HG03097 (cell line): ENCODE results near the gene QDPR.

Experiments
- ATAC-seq: cut with Tn5 transposase; IDR thresholded peaks from one replicate; pipeline ENCODE4 v1.9.1; 2021; ENCODE audit not compliant: unreplicated experiment, low FRiP score

QDPR gene

DNA sequence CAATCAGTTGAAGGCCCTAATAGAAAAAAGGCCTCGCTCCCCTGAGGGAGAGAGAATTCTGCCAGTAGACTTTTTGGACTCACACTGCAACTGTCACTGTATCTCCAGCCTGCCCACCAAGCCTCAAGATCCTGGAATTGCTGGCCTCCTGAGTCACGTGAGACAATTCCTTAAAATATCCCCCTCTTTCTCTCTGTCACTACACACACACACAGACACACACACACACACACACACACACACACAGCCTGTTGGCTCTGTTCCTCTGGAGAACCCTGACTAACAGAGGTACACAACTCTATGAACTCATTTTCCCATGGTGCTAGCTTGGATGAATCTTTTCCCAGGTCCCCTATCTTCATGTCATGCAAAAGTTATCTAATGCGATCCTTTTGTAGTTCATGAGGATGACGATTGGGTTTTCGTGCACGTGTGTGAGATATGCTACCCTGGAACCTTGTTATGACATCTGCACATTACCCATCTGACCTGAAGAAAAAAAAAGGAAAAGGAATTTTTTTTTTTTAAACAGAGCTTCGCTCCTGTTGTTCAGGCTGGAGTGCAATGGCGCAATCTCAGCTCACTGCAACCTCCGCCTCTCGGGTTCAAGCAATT, 16.8 kb upstream of the QDPR start:
- ATAC-seq = no peak

DNA sequence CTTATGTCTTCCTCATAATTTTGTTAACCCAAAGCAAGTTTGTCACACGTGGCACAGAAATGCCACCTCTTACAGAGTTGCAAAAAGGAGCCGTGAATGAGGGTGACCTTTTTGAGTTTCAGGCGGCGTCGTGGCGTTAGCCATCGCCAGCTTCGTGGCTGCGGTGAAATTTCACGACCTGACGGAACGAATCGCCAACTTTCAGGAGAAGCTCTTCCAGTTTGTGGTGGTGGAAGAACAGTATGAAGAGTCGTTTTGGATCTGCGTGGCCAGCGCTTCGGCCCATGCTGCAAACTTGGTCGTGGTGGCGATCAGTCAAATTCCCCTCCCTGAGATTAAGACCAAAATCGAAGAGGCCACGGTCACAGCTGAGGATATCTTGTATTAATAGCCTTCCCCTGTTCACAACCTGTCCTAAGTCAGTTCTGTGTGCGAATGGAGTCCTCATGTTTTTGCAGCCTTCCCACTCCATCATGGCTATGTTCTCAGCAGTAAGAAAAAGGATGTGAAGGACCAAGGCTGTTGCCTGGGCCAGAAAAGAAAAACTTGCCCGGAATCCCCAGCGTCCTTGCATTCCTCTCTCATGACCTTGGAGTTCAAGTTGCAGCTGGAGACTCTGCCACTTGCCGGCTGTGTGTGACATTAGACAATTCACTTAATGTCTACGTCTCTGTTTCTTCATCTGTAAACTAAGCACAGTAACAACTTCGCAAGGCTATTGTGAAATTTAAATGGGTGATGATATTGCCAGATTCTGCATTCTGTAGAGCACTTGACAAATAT, 15.0 kb upstream of the QDPR start:
- no peak for ATAC-seq

- no peak for ATAC-seq
These were observed 11.8 kb upstream of the QDPR start for GRCh38 chr4:17523662-17524061.

- no peak for ATAC-seq
These were observed 9.7 kb upstream of the QDPR start for GRCh38 chr4:17521595-17521994.

DNA sequence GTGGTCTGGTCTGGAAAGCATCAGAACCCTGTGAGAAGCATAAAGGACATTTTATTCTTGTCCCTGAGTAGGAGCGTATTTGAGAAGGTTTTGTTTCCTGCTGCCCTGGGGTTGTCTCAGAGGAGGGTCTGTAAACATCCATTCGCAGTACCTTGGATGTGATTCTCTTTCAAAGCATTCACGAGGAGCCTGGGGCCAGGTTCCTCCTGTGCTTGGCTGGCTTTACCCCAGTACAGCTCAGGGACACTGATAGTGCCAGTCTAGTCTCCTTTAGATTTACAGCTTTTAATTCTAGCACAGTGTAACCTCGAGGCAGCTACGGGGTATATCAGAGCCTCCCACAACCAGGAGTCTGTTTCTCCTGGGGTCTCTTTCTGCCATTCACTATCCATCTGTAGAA, 5.8 kb upstream of the QDPR start:
- no peak for ATAC-seq

DNA sequence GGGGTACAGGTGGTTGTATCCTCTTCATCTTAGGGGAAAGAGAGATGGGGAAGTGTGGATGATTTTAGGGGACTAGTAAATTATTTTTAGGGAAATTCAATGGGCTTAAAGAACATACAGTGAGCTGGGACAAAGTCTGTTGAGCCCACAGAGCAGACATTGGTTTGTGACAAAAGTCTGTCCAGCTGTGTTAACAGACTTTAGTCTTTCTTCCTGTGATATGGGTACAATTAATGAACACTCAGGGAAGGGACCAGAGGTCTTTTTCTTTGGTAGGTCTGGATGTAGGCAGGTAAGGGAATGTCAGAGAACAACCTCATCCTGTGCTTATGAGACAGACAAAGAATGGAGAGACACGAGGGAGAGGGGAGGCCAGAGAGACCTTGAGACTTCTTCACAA, 5.1 kb upstream of the QDPR start:
- ATAC-seq = no peak

GRCh38 chr4:17515445-17516407, 3.8 kb upstream of the QDPR start:
- no peak for ATAC-seq

DNA sequence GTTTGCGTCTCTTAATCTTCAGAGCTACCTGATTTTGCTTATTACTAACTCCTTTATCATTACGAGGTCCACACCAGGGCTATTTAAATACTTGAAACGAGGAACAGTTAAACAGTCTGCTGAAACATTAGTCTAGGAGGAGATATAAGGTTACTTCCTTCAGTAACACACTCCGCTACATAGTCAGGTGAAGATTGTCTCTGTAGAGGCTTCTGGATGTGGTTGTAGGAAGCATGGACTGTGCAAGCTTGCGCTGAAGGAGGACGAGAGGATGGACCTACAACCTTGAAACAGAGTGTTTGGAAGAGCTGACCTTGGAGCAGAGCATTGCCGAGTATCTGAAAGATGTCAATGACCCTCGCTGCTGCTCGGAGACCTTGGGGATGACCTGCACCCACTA, 3.0 kb upstream of the QDPR start, which contains the start of gene CLRN2:
CLRN2 (plus strand) TSS at position 301 of the 400 bp plus-strand sequence. CDS start 102 bp downstream, outside the sequence.
- no peak for ATAC-seq

- ATAC-seq = no peak
These were observed 1.2 kb upstream of the QDPR start for GRCh38 chr4:17512973-17513665.

GRCh38 chr4:17511509-17511949, 361 bp downstream of the QDPR start:
- ATAC-seq = peak; percentile 45

DNA sequence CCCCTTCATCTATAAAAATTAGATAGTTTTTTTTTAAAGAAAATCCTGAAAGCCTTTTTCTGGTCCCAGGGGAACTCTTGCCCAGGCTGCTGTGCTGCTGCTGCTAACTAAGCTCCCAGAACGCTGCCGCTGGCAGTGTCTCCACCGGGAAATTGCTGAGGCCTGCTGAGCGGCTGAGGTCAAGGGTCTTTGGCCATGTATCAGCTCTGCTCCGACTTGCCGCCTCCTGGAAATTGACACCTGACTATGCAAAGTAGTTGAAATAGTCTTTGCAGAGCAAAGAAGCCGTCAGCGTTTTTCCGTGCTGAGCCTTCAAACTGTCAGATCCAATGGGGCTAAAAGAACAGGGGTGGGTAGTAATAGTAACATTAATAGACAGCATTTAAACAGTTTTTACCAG, 839 bp downstream of the QDPR start:
- ATAC-seq = no peak

DNA sequence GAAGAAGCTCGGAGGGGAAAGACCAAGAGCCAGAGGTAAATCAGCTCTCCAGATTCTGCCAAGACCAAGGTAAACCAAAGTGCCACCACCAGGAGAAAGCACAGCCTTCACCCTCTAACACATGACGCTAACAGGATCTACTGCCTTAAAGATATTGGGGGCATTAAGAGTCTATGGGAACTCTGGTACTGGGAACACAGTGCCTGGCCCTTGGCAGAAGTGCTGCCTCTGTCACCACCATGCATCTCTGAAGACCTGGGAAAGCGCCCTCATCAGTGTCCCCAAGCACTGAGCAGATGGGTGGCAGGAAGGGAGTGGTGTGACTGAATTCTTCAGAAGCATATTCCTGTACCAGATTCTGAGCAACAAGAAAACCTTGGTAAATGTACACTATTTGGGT, 1.3 kb downstream of the QDPR start:
- ATAC-seq = no peak

GRCh38 chr4:17504081-17504480, 7.8 kb downstream of the QDPR start:
- ATAC-seq = no peak

- ATAC-seq = no peak
These were observed 9.1 kb downstream of the QDPR start for GRCh38 chr4:17502756-17503155.

DNA sequence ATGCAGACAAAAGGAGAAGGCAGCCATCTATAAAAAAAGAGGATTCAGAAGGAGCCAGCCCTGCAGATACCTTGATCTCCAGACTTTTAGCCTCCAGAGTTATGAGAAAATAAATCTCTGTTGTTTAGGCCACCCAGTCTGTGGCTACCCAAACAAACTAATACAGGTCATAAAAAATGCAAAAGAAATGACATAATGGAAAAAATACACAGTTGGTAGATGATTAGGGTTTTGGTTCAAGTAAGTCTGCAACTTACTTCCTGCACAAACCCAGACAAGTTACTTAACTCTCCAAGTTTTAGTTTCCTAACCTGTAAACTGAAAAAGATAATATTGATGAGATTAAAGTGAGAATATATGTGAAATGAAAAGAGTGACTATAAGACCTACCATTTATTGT, 11.3 kb downstream of the QDPR start:
- ATAC-seq = no peak

DNA sequence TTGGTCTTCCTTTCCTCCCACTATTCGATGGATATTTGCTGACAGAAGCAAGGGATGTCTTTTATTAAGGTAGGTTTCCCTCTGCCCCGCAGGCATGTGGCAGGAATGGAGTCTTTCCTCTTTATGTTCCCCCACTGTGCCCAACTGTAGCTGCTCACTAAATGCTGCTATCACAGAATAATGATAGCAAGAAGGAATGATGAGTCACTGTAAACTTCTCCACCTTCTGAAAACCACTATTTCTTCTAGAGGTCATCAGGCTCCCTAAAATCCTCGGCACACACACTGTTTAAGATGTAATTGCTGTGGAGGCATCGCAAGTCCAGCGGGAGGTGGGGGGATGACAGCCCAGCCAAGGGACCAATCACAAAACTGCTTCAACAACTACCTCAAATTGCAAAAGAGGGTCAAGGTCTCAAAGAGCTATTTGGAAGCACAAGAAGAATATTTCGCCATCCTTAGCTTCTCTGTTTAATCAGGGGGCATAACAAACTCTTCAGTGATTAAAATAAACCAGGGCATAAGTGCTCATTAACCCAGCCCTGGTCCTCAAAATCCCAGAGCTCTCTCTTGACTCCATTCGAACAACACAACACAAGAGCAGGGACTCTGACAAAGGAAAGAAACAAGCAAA, 13.9 kb downstream of the QDPR start:
- ATAC-seq = no peak

DNA sequence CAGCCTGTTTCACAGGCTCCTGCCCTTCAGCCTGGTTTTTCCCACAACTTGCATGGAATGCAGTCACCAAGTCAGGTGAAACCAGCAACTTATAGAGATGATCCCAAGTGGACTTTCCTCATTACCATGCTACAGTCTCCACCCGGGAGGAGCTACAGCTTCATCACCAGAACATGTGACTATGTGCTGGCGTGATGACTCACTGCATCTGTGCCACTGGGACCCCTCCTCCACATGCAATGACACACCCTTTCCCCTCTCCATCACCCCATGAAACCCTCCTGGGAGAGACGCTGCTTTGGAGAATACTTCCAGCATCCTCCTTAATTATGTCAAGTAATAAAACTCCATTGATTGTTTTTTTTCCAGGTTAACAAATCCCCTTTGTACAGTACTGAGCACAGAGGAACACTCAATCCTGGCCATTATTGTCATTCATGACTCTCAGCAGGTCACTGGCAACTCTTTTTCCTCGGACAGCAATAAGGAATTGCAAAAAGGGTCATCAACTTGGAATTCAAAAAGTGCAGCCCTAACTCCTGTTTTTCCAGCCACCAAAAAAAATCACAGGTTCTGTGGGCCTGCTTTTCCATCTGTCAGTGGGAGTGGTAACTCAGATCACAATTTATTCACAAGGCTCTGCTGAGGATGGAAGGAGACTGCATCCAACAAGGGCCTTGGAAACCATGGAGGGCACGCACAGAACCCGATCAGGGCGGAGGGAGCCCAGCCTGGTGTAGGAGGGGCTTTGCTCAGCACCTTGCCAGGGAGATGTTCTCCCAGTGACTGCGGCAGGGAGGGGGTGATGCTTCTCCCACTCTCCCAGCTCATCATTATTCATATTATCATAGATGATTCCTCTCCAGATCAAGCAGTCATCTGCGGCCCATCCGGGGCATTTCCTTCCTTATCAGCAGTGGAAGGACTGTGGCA, 17.4 kb downstream of the QDPR start:
- no peak for ATAC-seq

GRCh38 chr4:17493619-17494018, 18.3 kb downstream of the QDPR start:
- no peak for ATAC-seq

GRCh38 chr4:17492876-17493275, 19.0 kb downstream of the QDPR start:
- no peak for ATAC-seq
